GM10266 (cell line): Measurements from ENCODE around the gene SNRPB2.

ENCODE experiments used
- DNase-seq: peaks from one replicate; pipeline ENCODE4 v3.0.0; 2012; ENCODE audit errors: extremely low spot score
- TF ChIP-seq, protein P1 (sequence below): IDR thresholded peaks from 2 replicates; pipeline ENCODE4 v1.5.1; 2012; ENCODE audit warnings: mild to moderate bottlenecking, low read depth; ENCODE audit not compliant: control insufficient read depth, insufficient read depth; ENCODE audit errors: missing control alignments

SNRPB2 gene

DNA sequence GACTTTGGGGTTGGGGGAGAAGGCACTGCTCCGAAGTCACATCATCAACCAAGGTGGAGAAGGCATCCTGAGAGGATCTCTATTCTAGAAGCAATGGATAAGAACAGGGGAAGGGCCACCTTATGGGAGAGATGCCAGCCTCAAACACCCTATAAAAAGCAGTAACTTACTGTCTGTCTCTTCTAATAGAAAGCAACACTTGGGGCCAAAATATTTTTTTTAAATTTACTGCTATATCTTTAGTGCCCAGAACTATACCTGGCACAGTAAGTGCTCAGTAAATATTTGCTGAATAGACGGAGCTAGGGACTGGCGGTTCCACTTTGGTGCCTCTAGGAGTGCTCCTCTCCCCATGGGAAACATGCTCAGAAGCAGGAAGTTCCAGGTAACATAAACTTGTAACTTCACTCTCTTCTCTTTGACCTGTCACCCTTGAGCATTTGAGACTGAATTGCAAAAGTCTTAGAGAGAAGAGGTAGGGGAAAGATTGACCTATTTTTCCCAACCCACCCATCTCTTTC, 17.5 kb downstream of the SNRPB2 start:
- TF ChIP-seq, protein P1, sequence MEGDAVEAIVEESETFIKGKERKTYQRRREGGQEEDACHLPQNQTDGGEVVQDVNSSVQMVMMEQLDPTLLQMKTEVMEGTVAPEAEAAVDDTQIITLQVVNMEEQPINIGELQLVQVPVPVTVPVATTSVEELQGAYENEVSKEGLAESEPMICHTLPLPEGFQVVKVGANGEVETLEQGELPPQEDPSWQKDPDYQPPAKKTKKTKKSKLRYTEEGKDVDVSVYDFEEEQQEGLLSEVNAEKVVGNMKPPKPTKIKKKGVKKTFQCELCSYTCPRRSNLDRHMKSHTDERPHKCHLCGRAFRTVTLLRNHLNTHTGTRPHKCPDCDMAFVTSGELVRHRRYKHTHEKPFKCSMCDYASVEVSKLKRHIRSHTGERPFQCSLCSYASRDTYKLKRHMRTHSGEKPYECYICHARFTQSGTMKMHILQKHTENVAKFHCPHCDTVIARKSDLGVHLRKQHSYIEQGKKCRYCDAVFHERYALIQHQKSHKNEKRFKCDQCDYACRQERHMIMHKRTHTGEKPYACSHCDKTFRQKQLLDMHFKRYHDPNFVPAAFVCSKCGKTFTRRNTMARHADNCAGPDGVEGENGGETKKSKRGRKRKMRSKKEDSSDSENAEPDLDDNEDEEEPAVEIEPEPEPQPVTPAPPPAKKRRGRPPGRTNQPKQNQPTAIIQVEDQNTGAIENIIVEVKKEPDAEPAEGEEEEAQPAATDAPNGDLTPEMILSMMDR = no peak
- no peak for DNase-seq

DNA sequence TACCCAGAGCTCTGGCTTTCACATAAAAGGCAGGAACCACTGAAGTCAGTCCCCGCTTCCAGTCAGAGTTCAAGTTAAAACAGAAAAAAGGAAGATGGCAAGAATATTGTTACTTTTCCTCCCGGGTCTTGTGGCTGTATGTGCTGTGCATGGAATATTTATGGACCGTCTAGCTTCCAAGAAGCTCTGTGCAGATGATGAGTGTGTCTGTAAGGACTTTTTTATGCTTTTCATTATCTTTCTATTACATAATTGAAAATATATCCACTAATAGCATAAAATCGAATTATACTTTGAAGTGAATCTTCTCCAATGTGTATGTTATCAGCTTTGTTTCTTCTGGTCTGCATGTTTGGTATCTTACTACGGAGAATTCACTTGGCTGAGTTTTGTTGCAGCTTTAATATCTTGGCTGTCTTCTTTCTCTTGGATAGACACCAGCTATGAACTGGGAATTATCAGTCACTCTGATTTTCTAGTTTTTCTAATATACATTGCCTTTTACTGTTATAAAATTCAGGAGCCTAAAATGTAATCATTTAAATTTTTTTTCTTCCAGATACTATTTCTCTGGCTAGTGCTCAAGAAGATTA, 18.6 kb downstream of the SNRPB2 start, which contains the start of gene OTOR:
TSS of gene OTOR (plus strand) at position 51 of the 593 bp plus-strand sequence. CDS start at position 95, 44 bp downstream.
- TF ChIP-seq, protein P1 = no peak
- DNase-seq = no peak

DNA sequence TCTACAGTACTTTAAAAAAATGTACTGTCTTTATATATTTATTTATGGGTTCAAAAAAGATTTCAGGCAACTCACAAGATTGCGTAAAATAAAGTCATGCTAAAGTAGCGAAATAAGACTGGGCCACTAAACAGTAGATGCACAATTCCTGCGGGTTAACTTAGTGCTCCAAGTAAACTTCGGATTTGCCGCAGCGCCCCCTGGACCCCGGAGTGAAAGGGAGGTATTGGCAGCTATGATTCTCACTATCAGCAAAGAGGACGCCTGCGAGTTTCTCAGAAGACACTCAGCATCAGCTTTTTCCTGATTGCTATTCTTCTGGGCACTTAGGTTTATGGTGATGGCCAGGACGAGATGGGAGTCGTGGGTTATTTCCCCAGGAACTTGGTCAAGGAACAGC, 19.7 kb downstream of the SNRPB2 start:
- TF ChIP-seq, protein P1 = no peak
- DNase-seq = no peak

DNA sequence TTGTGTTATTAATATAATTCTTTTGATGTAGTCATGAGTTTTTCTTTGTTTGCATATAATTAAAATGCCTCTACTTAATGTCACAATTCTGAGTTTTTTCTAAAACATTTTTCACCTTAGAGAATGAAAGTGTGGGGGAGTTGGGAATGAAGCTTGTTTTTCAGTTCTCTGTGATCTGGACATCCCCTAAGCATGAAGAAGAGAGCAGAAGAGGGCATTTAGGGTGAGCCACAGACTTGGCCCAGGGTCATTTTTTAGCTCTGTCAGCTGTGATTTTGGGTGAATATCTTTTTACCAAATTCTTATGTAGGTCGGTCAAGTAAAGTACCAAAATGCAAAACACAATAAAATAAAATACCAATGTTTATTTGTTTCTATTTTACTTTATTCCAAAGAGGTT, 22.3 kb downstream of the SNRPB2 start:
- no peak for DNase-seq
- TF ChIP-seq, protein P1 = no peak

DNA sequence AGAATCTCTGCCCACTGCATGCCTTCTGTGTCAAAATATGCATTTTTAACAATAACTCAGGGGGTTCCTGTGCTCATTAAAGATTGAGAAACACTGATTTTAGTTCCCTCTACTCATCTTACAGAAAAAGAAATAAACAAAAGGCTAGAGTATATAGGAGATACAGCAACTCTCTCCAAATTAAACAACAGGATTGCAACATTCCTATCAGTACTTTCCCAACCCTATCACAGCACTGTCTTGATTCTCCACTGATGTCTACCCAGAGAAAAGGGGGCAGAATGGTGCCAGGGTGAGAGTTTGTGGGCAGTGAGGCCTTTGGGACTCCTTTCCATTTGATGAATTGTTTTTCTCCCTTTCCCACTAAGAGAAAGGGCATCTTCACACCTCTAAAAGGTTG, 23.1 kb downstream of the SNRPB2 start:
- TF ChIP-seq, protein P1 = no peak
- DNase-seq = no peak

DNA sequence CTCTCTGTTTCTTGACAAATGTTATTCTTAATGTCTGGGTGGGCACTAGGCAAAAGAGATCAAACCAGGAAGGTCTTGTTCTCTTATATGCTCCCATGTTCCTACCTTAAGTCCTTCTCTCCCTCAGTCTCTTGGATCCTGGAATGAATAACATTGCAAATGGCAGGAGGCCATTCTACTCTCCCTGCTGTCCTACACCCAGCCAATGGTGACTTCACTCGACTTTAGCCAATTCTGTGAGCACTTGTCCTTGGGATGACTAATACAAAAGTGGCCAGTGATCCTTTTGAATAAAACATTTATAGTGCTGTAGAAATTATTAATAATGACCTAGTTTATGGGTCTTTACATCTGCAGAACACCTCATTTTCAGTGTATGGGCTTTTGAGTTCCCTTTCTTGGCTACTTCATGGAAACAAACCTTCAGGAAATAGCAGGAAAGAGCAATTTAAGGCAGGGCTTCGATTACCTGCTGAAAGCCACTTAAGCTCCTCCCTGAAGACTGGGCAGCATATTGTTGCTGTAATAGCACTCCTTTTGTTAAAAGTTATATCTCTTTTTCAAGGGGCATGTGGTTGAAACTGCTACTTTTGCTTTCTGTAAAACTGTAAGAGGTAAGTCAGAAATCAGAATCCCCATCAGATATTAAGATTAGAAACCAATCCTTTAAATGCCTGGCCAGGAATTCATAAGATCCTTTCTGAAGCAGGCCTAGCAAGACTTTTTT, 28.8 kb downstream of the SNRPB2 start:
- no peak for DNase-seq
- TF ChIP-seq, protein P1 = no peak

DNA sequence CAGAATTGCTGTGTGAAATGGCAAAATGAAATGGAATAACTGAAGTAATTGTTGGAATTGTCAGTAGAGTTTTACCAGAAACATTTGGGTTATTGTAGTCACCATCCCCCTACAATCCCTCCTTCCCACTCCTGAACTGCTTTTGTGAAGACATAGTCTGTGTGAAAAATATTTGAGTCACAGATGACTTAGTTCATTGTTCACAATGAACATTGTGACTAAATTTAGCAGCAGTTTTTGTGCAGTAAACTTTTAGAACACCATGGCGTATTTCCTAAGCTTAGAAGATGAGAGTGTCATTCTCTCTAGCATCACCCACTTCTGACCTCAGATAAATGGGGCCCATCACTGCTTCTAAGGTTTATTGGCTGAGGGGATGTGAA, 29.3 kb downstream of the SNRPB2 start:
- TF ChIP-seq, protein P1 = no peak
- DNase-seq = no peak
